Thyroid gland (tissue), 4 donors: ENCODE data around the gene TBC1D2B. TPM values are rescaled to one million over a fixed set of nuclear protein-coding genes. Genes with fewer than 3 reads are reported as not detected.

ENCODE experiments used
- DNase-seq, 2 donors: peaks; one replicate each; pipeline ENCODE4 v3.0.0-alpha.2; 2019
- H3K27ac ChIP-seq, 3 donors: fragments of 200-600 bp; sonication (generic); 1 replicate in 2 of 3; 2 replicates in 1 of 3; pipeline ENCODE4 v1.5.1; 2016 to 2019; ENCODE audit warnings: mild to moderate bottlenecking in 1 of 3, moderate library complexity in 1 of 3
- H3K27me3 ChIP-seq: fragments of 200-600 bp; sonication (generic); one replicate; pipeline ENCODE4 v1.5.1; 2019
- H3K36me3 ChIP-seq, 2 donors: fragments of 200-600 bp; sonication (generic); one replicate each; pipeline ENCODE4 v1.5.1; 2016 to 2019
- H3K4me1 ChIP-seq, 2 donors: fragments of 200-600 bp; sonication (generic); one replicate each; pipeline ENCODE4 v1.5.1; 2017 to 2019
- H3K4me3 ChIP-seq, 3 donors: fragments of 200-600 bp; sonication (generic); replicated peaks in 1 of 3; 1 replicate in 2 of 3; 2 replicates in 1 of 3; pipeline ENCODE4 v1.5.1; 2016; ENCODE audit warnings: mild to moderate bottlenecking in 1 of 3
- H3K9me3 ChIP-seq: fragments of 200-600 bp; sonication (generic); one replicate; pipeline ENCODE4 v1.5.1; 2017
- POLR2A ChIP-seq, 2 donors: fragments of 450-650 bp; IDR thresholded peaks; one replicate each; pipeline ENCODE4 v1.6.1; 2017; ENCODE audit warnings: antibody characterized with exemption in 2 of 2, mild to moderate bottlenecking in 2 of 2, moderate library complexity in 1 of 2
- WGBS, 2 donors: methylation state at CpG; one replicate each; pipeline ENCODE4 v1.1.5; 2017; 5-methylcytosine and 5-hydroxymethylcytosine counted together
- intact Hi-C: fragments of 100-400 bp; cut with DNase I; formaldehyde crosslinking; loops from one replicate; pipeline ENCODE4 v1.15.1; 2023
- total RNA-seq, 4 donors: library from RNA; depleted of rRNA; stranded (reverse); fragments of >200 nt; gene quantifications; one replicate each; pipeline ENCODE4 v1.2.3, GENCODE V29; 2016
- TF ChIP-seq, protein P1 (sequence below), 6 experiments: fragments of 200-600 bp in 3 of 6; fragments of 450-650 bp in 3 of 6; sonication (generic) in 3 of 6; IDR thresholded peaks; one replicate each; pipeline ENCODE4 v1.5.1; 2016 to 2019; ENCODE audit warnings: antibody characterized with exemption in 6 of 6, mild to moderate bottlenecking in 2 of 6, inconsistent platforms in 1 of 6, moderate library complexity in 1 of 6

The TBC1D2B gene
- total RNA-seq, 4 donors from 2014 or later = 32.8 to 54.0 (median 40.1) TPM

GRCh38 chr15:78046796-78047341 is 30.6 kb downstream of the TBC1D2B start:
- no peak overlapping the region for H3K4me3 ChIP-seq
- no peaks in the 10 kb centered on the region for H3K9me3 ChIP-seq
- WGBS, 2 donors = 44 to 47% methylated on average over 5 of the region's 5 CpGs
- H3K27ac ChIP-seq = peak overlapping the region in 2 of 3 donors; percentile 32 to 59
- intact Hi-C loops = no loop called here
- peaks cover 55 to 57% of the 10 kb centered on the region in 2 donors for H3K4me1 ChIP-seq
- TF ChIP-seq, protein P1, sequence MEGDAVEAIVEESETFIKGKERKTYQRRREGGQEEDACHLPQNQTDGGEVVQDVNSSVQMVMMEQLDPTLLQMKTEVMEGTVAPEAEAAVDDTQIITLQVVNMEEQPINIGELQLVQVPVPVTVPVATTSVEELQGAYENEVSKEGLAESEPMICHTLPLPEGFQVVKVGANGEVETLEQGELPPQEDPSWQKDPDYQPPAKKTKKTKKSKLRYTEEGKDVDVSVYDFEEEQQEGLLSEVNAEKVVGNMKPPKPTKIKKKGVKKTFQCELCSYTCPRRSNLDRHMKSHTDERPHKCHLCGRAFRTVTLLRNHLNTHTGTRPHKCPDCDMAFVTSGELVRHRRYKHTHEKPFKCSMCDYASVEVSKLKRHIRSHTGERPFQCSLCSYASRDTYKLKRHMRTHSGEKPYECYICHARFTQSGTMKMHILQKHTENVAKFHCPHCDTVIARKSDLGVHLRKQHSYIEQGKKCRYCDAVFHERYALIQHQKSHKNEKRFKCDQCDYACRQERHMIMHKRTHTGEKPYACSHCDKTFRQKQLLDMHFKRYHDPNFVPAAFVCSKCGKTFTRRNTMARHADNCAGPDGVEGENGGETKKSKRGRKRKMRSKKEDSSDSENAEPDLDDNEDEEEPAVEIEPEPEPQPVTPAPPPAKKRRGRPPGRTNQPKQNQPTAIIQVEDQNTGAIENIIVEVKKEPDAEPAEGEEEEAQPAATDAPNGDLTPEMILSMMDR (IDR thresholded peaks at IDR 0.05) = no peak
- TF ChIP-seq POLR2A (IDR thresholded peaks at IDR 0.05) = no peak
- peaks cover 4 to 14% of the 10 kb centered on the region in 2 donors for H3K36me3 ChIP-seq
- peak; percentile 70 to 71 for DNase-seq
- no peaks in the 10 kb centered on the region for H3K27me3 ChIP-seq

GRCh38 chr15:78045189-78045588 is 32.3 kb downstream of the TBC1D2B start:
- H3K36me3 ChIP-seq = peaks cover 4 to 14% of the 10 kb centered on the region in 2 donors
- H3K27me3 ChIP-seq = no peaks in the 10 kb centered on the region
- DNase-seq = no peak
- 95 to 100% methylated on average over 1 of the region's 1 CpG for WGBS, 2 donors
- H3K9me3 ChIP-seq = no peaks in the 10 kb centered on the region
- H3K27ac ChIP-seq = no peak overlapping the region
- H3K4me1 ChIP-seq = peaks cover 38 to 40% of the 10 kb centered on the region in 2 donors
- H3K4me3 ChIP-seq = no peak overlapping the region
- intact Hi-C loops = no loop called here
- no peak for TF ChIP-seq POLR2A (IDR thresholded peaks at IDR 0.05)
- TF ChIP-seq, protein P1 (IDR thresholded peaks at IDR 0.05) = no peak

GRCh38 chr15:78044407-78045155 is 32.9 kb downstream of the TBC1D2B start:
- DNase-seq = no peak
- intact Hi-C loops = no loop called here
- Histone ChIP-seq H3K9me3 (no peaks in the 10 kb centered on the region), H3K36me3 (peaks cover 4 to 14% of the 10 kb centered on the region in 2 donors), H3K27ac (no peak overlapping the region), H3K4me3 (no peak overlapping the region), H3K27me3 (no peaks in the 10 kb centered on the region), H3K4me1 (peaks cover 32 to 34% of the 10 kb centered on the region in 2 donors)
- 82 to 84% methylated on average over 5 of the region's 5 CpGs for WGBS, 2 donors
- no peak for TF ChIP-seq POLR2A (IDR thresholded peaks at IDR 0.05)
- TF ChIP-seq, protein P1 (IDR thresholded peaks at IDR 0.05) = no peak

GRCh38 chr15:78041946-78042345 is 35.6 kb downstream of the TBC1D2B start:
- DNase-seq = no peak
- peaks cover 4 to 14% of the 10 kb centered on the region in 2 donors for H3K36me3 ChIP-seq
- no peak overlapping the region for H3K4me3 ChIP-seq
- H3K9me3 ChIP-seq = no peaks in the 10 kb centered on the region
- intact Hi-C loops = no loop called here
- TF ChIP-seq, protein P1 (IDR thresholded peaks at IDR 0.05) = no peak
- no peak for TF ChIP-seq POLR2A (IDR thresholded peaks at IDR 0.05)
- H3K27me3 ChIP-seq = no peaks in the 10 kb centered on the region
- H3K4me1 ChIP-seq = peaks cover 7 to 32% of the 10 kb centered on the region in 2 donors
- no peak overlapping the region for H3K27ac ChIP-seq
- 86 to 89% methylated on average over 3 of the region's 3 CpGs for WGBS, 2 donors

GRCh38 chr15:78040653-78041244 is 36.8 kb downstream of the TBC1D2B start:
- intact Hi-C loops = no loop called here
- Histone ChIP-seq H3K27ac (no peak overlapping the region), H3K4me3 (no peak overlapping the region), H3K4me1 (peaks cover 3 to 32% of the 10 kb centered on the region in 2 donors), H3K9me3 (no peaks in the 10 kb centered on the region), H3K36me3 (peaks cover 4 to 14% of the 10 kb centered on the region in 2 donors), H3K27me3 (no peaks in the 10 kb centered on the region)
- 78 to 80% methylated on average over 1 of the region's 1 CpG for WGBS, 2 donors
- TF ChIP-seq, protein P1 (IDR thresholded peaks at IDR 0.05) = no peak
- TF ChIP-seq POLR2A (IDR thresholded peaks at IDR 0.05) = no peak
- no peak for DNase-seq
